HL-60 (cell line): Measurements from ENCODE around the gene RHBDD1.

Source experiments
- CTCF ChIP-seq: IDR thresholded peaks from one replicate; pipeline ENCODE4 v1.5.1; 2011; ENCODE audit warnings: low read length, control low read depth, inconsistent platforms; ENCODE audit not compliant: insufficient read depth
- POLR2AphosphoS5 ChIP-seq: IDR thresholded peaks from 2 replicates; pipeline ENCODE4 v1.6.1; 2012; ENCODE audit warnings: low read depth

DNA sequence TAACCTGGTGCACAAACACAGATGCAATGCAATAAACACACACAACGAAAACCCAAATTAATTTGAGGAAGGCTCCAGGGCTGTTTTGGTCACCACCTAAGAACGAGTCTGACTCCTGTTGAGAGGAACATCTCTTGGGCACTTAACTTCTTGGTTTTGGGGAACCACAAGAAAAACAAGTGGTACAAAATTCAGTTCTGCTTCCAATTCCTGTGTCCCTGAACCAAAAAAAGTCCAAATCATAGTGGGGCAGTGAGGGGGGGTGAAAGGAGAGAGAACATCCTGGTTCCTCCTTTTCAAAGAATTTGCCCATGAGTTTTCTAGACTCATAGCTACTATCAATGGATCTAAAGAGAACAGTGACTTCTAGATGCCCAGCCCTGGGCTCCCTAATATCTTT, 184.6 kb downstream of the RHBDD1 start:
- TF ChIP-seq CTCF (no peak), POLR2AphosphoS5 (no peak)
